Upper lobe of left lung (tissue), 4 donors: Measurements from ENCODE around the gene OR4C5.

Experiments used
- POLR2A ChIP-seq, 4 donors: fragments of 450-650 bp; IDR thresholded peaks; one replicate each; pipeline ENCODE4 v1.5.1; 2016 to 2017; ENCODE audit warnings: antibody characterized with exemption in 4 of 4, mild to moderate bottlenecking in 2 of 4
- TF ChIP-seq, protein P1 (sequence below), 6 experiments: fragments of 450-650 bp in 4 of 6; fragments of 200-600 bp in 2 of 6; sonication (generic) in 2 of 6; IDR thresholded peaks; one replicate each; pipeline ENCODE4 v1.5.1; 2016 to 2019; ENCODE audit warnings: antibody characterized with exemption in 6 of 6

GRCh38 chr11:48354677-48355076 is 11.6 kb downstream of the OR4C5 start:
- TF ChIP-seq, protein P1, sequence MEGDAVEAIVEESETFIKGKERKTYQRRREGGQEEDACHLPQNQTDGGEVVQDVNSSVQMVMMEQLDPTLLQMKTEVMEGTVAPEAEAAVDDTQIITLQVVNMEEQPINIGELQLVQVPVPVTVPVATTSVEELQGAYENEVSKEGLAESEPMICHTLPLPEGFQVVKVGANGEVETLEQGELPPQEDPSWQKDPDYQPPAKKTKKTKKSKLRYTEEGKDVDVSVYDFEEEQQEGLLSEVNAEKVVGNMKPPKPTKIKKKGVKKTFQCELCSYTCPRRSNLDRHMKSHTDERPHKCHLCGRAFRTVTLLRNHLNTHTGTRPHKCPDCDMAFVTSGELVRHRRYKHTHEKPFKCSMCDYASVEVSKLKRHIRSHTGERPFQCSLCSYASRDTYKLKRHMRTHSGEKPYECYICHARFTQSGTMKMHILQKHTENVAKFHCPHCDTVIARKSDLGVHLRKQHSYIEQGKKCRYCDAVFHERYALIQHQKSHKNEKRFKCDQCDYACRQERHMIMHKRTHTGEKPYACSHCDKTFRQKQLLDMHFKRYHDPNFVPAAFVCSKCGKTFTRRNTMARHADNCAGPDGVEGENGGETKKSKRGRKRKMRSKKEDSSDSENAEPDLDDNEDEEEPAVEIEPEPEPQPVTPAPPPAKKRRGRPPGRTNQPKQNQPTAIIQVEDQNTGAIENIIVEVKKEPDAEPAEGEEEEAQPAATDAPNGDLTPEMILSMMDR (IDR thresholded peaks at IDR 0.05), result no peak
- no peak for TF ChIP-seq POLR2A (IDR thresholded peaks at IDR 0.05)
